OCI-LY7 (cell line): Measurements from ENCODE around the gene ALDOB. TPM values are rescaled to one million over a fixed set of nuclear protein-coding genes. Genes with fewer than 3 reads are reported as not detected.

Experiments
- BruUV-seq: library from RNA; stranded (reverse); fragments of 400-500 nt; replicated peaks from 2 replicates; lab custom pipeline; 2021; lab: Mats Ljungman, UMichigan
- CTCF ChIA-PET: fragments of 300-600 bp; sonication (Branson Sonifier 250); formaldehyde crosslinking; loops from one replicate; lab custom pipeline; 2022; ENCODE audit warnings: antibody characterized with exemption; ENCODE audit not compliant: unreplicated experiment; lab: Charles Lee
- POLR2A ChIA-PET: fragments of 300-600 bp; sonication (Branson Sonifier 250); formaldehyde crosslinking; loops from one replicate; lab custom pipeline; 2022; ENCODE audit warnings: antibody characterized with exemption; lab: Charles Lee
- DNase-seq: peaks from one replicate; pipeline ENCODE4 v3.0.0-alpha.2; 2015; ENCODE audit warnings: low spot score
- H2AFZ ChIP-seq: fragments of 200-600 bp; sonication (generic), shearing (Covaris generic); 2 replicates; pipeline ENCODE4 v1.6.1; 2014; ENCODE audit warnings: mild to moderate bottlenecking, antibody characterized with exemption, low read length, moderate library complexity
- H3K27ac ChIP-seq: fragments of 200-600 bp; sonication (generic); 2 replicates; pipeline ENCODE4 v1.5.1; 2014; ENCODE audit warnings: mixed run types, low read depth, mild to moderate bottlenecking, moderate library complexity, low read length, inconsistent platforms; ENCODE audit not compliant: poor library complexity, severe bottlenecking
- H3K36me3 ChIP-seq: fragments of 200-600 bp; sonication (generic); 2 replicates; pipeline ENCODE4 v1.6.1; 2014; ENCODE audit warnings: mild to moderate bottlenecking, antibody characterized with exemption, low read length, moderate library complexity, mixed read lengths; ENCODE audit not compliant: insufficient read depth
- H3K4me1 ChIP-seq: fragments of 200-600 bp; sonication (generic); 2 replicates; pipeline ENCODE4 v1.5.1; 2014; ENCODE audit warnings: mild to moderate bottlenecking, low read length; ENCODE audit not compliant: insufficient read depth, poor library complexity, severe bottlenecking
- H3K4me2 ChIP-seq: fragments of 200-600 bp; sonication (generic); 2 replicates; pipeline ENCODE4 v1.6.1; 2014; ENCODE audit warnings: mild to moderate bottlenecking, low read length
- H3K4me3 ChIP-seq: fragments of 200-600 bp; sonication (generic); 2 replicates; pipeline ENCODE4 v1.5.1; 2014; ENCODE audit warnings: mild to moderate bottlenecking, low read depth, low read length; ENCODE audit not compliant: poor library complexity, severe bottlenecking
- H3K79me2 ChIP-seq: fragments of 200-600 bp; sonication (generic); 2 replicates; pipeline ENCODE4 v1.6.1; 2016; ENCODE audit warnings: low read depth, mild to moderate bottlenecking, low read length, moderate library complexity, mixed read lengths; ENCODE audit not compliant: insufficient read depth
- H3K9me2 ChIP-seq: fragments of 200-600 bp; sonication (generic); 2 replicates; pipeline ENCODE4 v1.6.1; 2016; ENCODE audit warnings: mild to moderate bottlenecking, low read length, mixed read lengths; ENCODE audit not compliant: insufficient read depth
- H3K9me3 ChIP-seq: fragments of 200-600 bp; sonication (generic); 2 replicates; pipeline ENCODE4 v1.6.1; 2014; ENCODE audit warnings: mild to moderate bottlenecking, mixed run types, low read length, mixed read lengths
- H4K20me1 ChIP-seq: fragments of 200-600 bp; sonication (generic); 2 replicates; pipeline ENCODE4 v1.6.1; 2014; ENCODE audit warnings: mild to moderate bottlenecking, antibody characterized with exemption, low read length, moderate library complexity, mixed read lengths; ENCODE audit not compliant: insufficient read depth
- CTCF ChIP-seq: fragments of 200-600 bp; sonication (generic); conservative IDR thresholded peaks from 2 replicates; pipeline ENCODE4 v1.5.1; 2014; ENCODE audit warnings: mild to moderate bottlenecking, antibody characterized with exemption, low read length, moderate library complexity, mixed read lengths
- EZH2phosphoT487 ChIP-seq: fragments of 200-600 bp; sonication (generic); IDR thresholded peaks from 2 replicates; pipeline ENCODE4 v1.6.1; 2018; ENCODE audit warnings: low read depth, borderline replicate concordance, mild to moderate bottlenecking, mixed run types, antibody characterized with exemption, low read length, moderate library complexity, mixed read lengths
- intact Hi-C: fragments of 100-400 bp; cut with micrococcal nuclease; formaldehyde crosslinking; loops from one replicate; pipeline ENCODE4 v1.10.0; 2022; ENCODE audit not compliant: unreplicated experiment
- total RNA-seq, 2 experiments: library from RNA; depleted of rRNA in 1 of 2; stranded (reverse); fragments of >200 nt in 1 of 2; shearing (Covaris generic) in 1 of 2; gene quantifications; 2 replicates each; pipeline ENCODE4 v1.2.3, GENCODE V29; 2014 to 2022

ALDOB gene
- total RNA-seq, 2 experiments from 2014 or later: not detected

DNA sequence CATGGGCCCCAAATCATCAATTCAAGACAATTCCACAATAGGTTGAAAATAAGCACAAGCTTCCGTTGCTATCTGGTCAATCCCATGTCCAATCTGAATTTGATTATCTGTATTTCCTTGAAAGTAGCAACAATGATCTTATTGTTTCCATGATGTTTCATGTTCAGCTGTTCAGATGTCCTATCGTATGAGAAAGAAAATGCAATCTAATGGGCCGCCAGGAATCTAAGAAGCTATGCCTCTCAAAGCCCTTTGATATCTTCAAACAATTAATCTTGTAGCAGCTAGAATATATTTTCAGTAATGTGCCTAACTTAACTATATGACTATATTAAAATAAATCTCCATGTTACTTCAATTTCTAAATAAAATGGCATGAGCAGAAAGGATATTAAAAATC is 32.1 kb upstream of the ALDOB start:
- Histone ChIP-seq H3K27ac (no peak overlapping the region), H3K36me3 (no peaks in the 10 kb centered on the region), H2AFZ (no peak overlapping the region), H3K9me2 (no peaks in the 10 kb centered on the region), H3K9me3 (no peaks in the 10 kb centered on the region), H3K4me1 (no peaks in the 10 kb centered on the region), H3K79me2 (no peaks in the 10 kb centered on the region), H4K20me1 (no peaks in the 10 kb centered on the region), H3K4me2 (no peak overlapping the region), H3K4me3 (no peak overlapping the region)
- intact Hi-C loops: no loop called here
- CTCF ChIA-PET: no interaction called here
- no TSS peak for BruUV-seq
- no peak for DNase-seq
- POLR2A ChIA-PET: no interaction called here
- no peak for TF ChIP-seq EZH2phosphoT487
- TF ChIP-seq CTCF: no peak

GRCh38 chr9:101466863-101467262 is 31.3 kb upstream of the ALDOB start:
- ChIA-PET CTCF (no interaction called here), POLR2A (no interaction called here)

More at GRCh38 chr9:101466863-101467262, 31.3 kb upstream of the ALDOB start:
- no peaks in the 10 kb centered on the region for H3K36me3 ChIP-seq
- H3K9me3 ChIP-seq: no peaks in the 10 kb centered on the region
- H3K27ac ChIP-seq: no peak overlapping the region
- H3K9me2 ChIP-seq: no peaks in the 10 kb centered on the region
- no peak for DNase-seq
- H3K4me3 ChIP-seq: no peak overlapping the region
- H2AFZ ChIP-seq: no peak overlapping the region
- H4K20me1 ChIP-seq: no peaks in the 10 kb centered on the region
- H3K79me2 ChIP-seq: no peaks in the 10 kb centered on the region
- no TSS peak for BruUV-seq
- H3K4me1 ChIP-seq: no peaks in the 10 kb centered on the region
- no peak overlapping the region for H3K4me2 ChIP-seq
- intact Hi-C loops: no loop called here
- no peak for TF ChIP-seq EZH2phosphoT487
- TF ChIP-seq CTCF: no peak
